Activated naive CD4-positive, alpha-beta T cell treated with anti-CD3 and anti-CD28 coated beads, Interleukin-2, amount 50 U/mL, for 72 hours (primary cell): ENCODE measurements around the gene RAPGEFL1. TPM values are rescaled to one million over a fixed set of nuclear protein-coding genes. Genes with fewer than 3 reads are reported as not detected.
A peak's percentile ranks its signal among the peaks of the same experiment; 100 is the strongest.

Source experiments
- ATAC-seq, 2 donors: fragments of 150-1000 bp; cut with Tn5 transposase; 2 replicates each; pipeline ENCODE4 v1.10.0; 2021; ENCODE audit warnings: mild to moderate bottlenecking in 2 of 2, moderate library complexity in 2 of 2
- DNase-seq, 2 donors: peaks; one replicate each; pipeline ENCODE4 v3.0.0; 2021 to 2022; ENCODE audit warnings: low spot score in 2 of 2
- H3K27ac Mint-ChIP-seq, 2 donors: one replicate each; pipeline ENCODE4 v1.8.0; 2022; ENCODE audit warnings: mild to moderate bottlenecking in 2 of 2, mixed read lengths in 2 of 2
- H3K36me3 Mint-ChIP-seq, 2 donors: one replicate each; pipeline ENCODE4 v1.8.0; 2022; ENCODE audit warnings: mixed read lengths in 2 of 2
- H3K9me3 Mint-ChIP-seq, 2 donors: one replicate each; pipeline ENCODE4 v1.8.0; 2022; ENCODE audit warnings: mixed read lengths in 2 of 2
- total RNA-seq, 2 donors: library from RNA; stranded (reverse); gene quantifications; one replicate each; pipeline ENCODE4 v1.2.3, GENCODE V29; 2022

RAPGEFL1 gene
- total RNA-seq, 2 donors from 2014 or later, result 5.3 to 7.1 TPM

GRCh38 chr17:40168262-40168832, 8.9 kb upstream of the RAPGEFL1 start:
- Mint-ChIP-seq H3K27ac (peak overlapping the region; percentile 20 to 75), H3K9me3 (no peaks in the 10 kb centered on the region), H3K36me3 (peaks cover 0 to 9% of the 10 kb centered on the region in 2 donors)
- DNase-seq (no peak), ATAC-seq (peak; percentile 52 to 63)

GRCh38 chr17:40170325-40170724, 6.9 kb upstream of the RAPGEFL1 start:
- DNase-seq, result no peak
- no peak for ATAC-seq
- Mint-ChIP-seq H3K27ac (peak overlapping the region; percentile 52 to 93), H3K36me3 (peaks cover 0 to 12% of the 10 kb centered on the region in 2 donors), H3K9me3 (no peaks in the 10 kb centered on the region)

- Mint-ChIP-seq H3K9me3 (no peaks in the 10 kb centered on the region), H3K36me3 (peaks cover 7 to 19% of the 10 kb centered on the region in 2 donors), H3K27ac (peak overlapping the region in 1 of 2 donors; percentile 51)
- ATAC-seq, result no peak
- no peak for DNase-seq
Measured at GRCh38 chr17:40171750-40172149, 5.5 kb upstream of the RAPGEFL1 start.

GRCh38 chr17:40173091-40173777, 4.0 kb upstream of the RAPGEFL1 start:
- Mint-ChIP-seq H3K9me3 (no peaks in the 10 kb centered on the region), H3K27ac (no peak overlapping the region), H3K36me3 (peaks cover 7 to 19% of the 10 kb centered on the region in 2 donors)
- DNase-seq, result no peak
- no peak for ATAC-seq

GRCh38 chr17:40173778-40174135, 3.5 kb upstream of the RAPGEFL1 start:
- ATAC-seq, result no peak
- Mint-ChIP-seq H3K27ac (no peak overlapping the region), H3K36me3 (peaks cover 7 to 17% of the 10 kb centered on the region in 2 donors), H3K9me3 (no peaks in the 10 kb centered on the region)
- DNase-seq, result no peak

- no peak for ATAC-seq
- Mint-ChIP-seq H3K9me3 (no peaks in the 10 kb centered on the region), H3K36me3 (peaks cover 7 to 13% of the 10 kb centered on the region in 2 donors), H3K27ac (no peak overlapping the region)
- DNase-seq, result no peak
Measured at GRCh38 chr17:40174514-40174913, 2.8 kb upstream of the RAPGEFL1 start.

GRCh38 chr17:40175928-40176753, 1.1 kb upstream of the RAPGEFL1 start:
- DNase-seq (no peak), ATAC-seq (no peak)
- Mint-ChIP-seq H3K36me3 (peaks cover 7 to 13% of the 10 kb centered on the region in 2 donors), H3K27ac (no peak overlapping the region), H3K9me3 (no peaks in the 10 kb centered on the region)

GRCh38 chr17:40176754-40177110, 538 bp upstream of the RAPGEFL1 start:
- DNase-seq, result no peak
- Mint-ChIP-seq H3K36me3 (peaks cover 7 to 13% of the 10 kb centered on the region in 2 donors), H3K9me3 (no peaks in the 10 kb centered on the region), H3K27ac (no peak overlapping the region)
- ATAC-seq, result peak in 1 of 2 donors; percentile 12

GRCh38 chr17:40178021-40178601, 841 bp downstream of the RAPGEFL1 start:
- Mint-ChIP-seq H3K27ac (peak overlapping the region in 1 of 2 donors; percentile 60), H3K36me3 (peaks cover 7 to 12% of the 10 kb centered on the region in 2 donors), H3K9me3 (no peaks in the 10 kb centered on the region)
- ATAC-seq (no peak), DNase-seq (no peak)

GRCh38 chr17:40178660-40179059, 1.4 kb downstream of the RAPGEFL1 start:
- no peak for ATAC-seq
- peak overlapping the region in 1 of 2 donors; percentile 60 for H3K27ac Mint-ChIP-seq
- DNase-seq, result no peak
- no peaks in the 10 kb centered on the region for H3K9me3 Mint-ChIP-seq
- peaks cover 7% of the 10 kb centered on the region in 2 donors for H3K36me3 Mint-ChIP-seq

GRCh38 chr17:40179923-40180659, 2.8 kb downstream of the RAPGEFL1 start:
- H3K9me3 Mint-ChIP-seq, result no peaks in the 10 kb centered on the region
- H3K36me3 Mint-ChIP-seq, result peaks cover 7% of the 10 kb centered on the region in 2 donors
- H3K27ac Mint-ChIP-seq, result peak overlapping the region in 1 of 2 donors; percentile 53
- DNase-seq (no peak), ATAC-seq (no peak)

- H3K9me3 Mint-ChIP-seq, result no peaks in the 10 kb centered on the region
- H3K36me3 Mint-ChIP-seq, result peaks cover 6 to 7% of the 10 kb centered on the region in 2 donors
- DNase-seq, result no peak
- ATAC-seq, result no peak
- H3K27ac Mint-ChIP-seq, result peak overlapping the region in 1 of 2 donors; percentile 53
Measured at GRCh38 chr17:40180694-40181093, 3.4 kb downstream of the RAPGEFL1 start.

- ATAC-seq, result no peak
- no peak overlapping the region for H3K27ac Mint-ChIP-seq
- H3K9me3 Mint-ChIP-seq, result no peaks in the 10 kb centered on the region
- no peak for DNase-seq
- peaks cover under 1 to 1% of the 10 kb centered on the region in 2 donors for H3K36me3 Mint-ChIP-seq
Measured at GRCh38 chr17:40181205-40181604, 3.9 kb downstream of the RAPGEFL1 start.

GRCh38 chr17:40182606-40183005, 5.3 kb downstream of the RAPGEFL1 start:
- H3K9me3 Mint-ChIP-seq, result no peaks in the 10 kb centered on the region
- no peak overlapping the region for H3K27ac Mint-ChIP-seq
- DNase-seq, result no peak
- H3K36me3 Mint-ChIP-seq, result no peaks in the 10 kb centered on the region
- ATAC-seq, result no peak

GRCh38 chr17:40187238-40187637, 10.0 kb downstream of the RAPGEFL1 start:
- H3K9me3 Mint-ChIP-seq, result no peaks in the 10 kb centered on the region
- ATAC-seq (no peak), DNase-seq (no peak)
- no peak overlapping the region for H3K27ac Mint-ChIP-seq
- no peaks in the 10 kb centered on the region for H3K36me3 Mint-ChIP-seq

- H3K27ac Mint-ChIP-seq, result no peak overlapping the region
- H3K36me3 Mint-ChIP-seq, result no peaks in the 10 kb centered on the region
- DNase-seq (no peak), ATAC-seq (no peak)
- H3K9me3 Mint-ChIP-seq, result no peaks in the 10 kb centered on the region
Measured at GRCh38 chr17:40188694-40189093, 11.4 kb downstream of the RAPGEFL1 start.
